ENCODE data around the gene SPPL2B. TPM values are rescaled to one million over a fixed set of nuclear protein-coding genes. Genes with fewer than 3 reads are reported as not detected.
A peak's percentile ranks its signal among the peaks of the same experiment; 100 is the strongest.

Gene SPPL2B
- total RNA-seq, 1 donor from 2014 or later, result 153 TPM

GRCh38 chr19:2325281-2326046, 3.0 kb upstream of the SPPL2B start:
- Mint-ChIP-seq H3K4me1 (ENCODE audit: low read depth) (peaks cover 19% of the 10 kb centered on the region), H3K27me3 (no peaks in the 10 kb centered on the region), H3K36me3 (ENCODE audit: insufficient read depth) (no peaks in the 10 kb centered on the region), H3K9me3 (ENCODE audit: low read depth) (no peaks in the 10 kb centered on the region), H3K27ac (no peak overlapping the region), H3K4me3 (ENCODE audit: low read depth) (no peak overlapping the region)
- TF ChIP-seq, protein P1, sequence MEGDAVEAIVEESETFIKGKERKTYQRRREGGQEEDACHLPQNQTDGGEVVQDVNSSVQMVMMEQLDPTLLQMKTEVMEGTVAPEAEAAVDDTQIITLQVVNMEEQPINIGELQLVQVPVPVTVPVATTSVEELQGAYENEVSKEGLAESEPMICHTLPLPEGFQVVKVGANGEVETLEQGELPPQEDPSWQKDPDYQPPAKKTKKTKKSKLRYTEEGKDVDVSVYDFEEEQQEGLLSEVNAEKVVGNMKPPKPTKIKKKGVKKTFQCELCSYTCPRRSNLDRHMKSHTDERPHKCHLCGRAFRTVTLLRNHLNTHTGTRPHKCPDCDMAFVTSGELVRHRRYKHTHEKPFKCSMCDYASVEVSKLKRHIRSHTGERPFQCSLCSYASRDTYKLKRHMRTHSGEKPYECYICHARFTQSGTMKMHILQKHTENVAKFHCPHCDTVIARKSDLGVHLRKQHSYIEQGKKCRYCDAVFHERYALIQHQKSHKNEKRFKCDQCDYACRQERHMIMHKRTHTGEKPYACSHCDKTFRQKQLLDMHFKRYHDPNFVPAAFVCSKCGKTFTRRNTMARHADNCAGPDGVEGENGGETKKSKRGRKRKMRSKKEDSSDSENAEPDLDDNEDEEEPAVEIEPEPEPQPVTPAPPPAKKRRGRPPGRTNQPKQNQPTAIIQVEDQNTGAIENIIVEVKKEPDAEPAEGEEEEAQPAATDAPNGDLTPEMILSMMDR (IDR thresholded peaks at IDR 0.05; ENCODE audit: unreplicated experiment), result no peak
- DNase-seq (ENCODE audit: low spot score, unreplicated experiment), result no peak

DNA sequence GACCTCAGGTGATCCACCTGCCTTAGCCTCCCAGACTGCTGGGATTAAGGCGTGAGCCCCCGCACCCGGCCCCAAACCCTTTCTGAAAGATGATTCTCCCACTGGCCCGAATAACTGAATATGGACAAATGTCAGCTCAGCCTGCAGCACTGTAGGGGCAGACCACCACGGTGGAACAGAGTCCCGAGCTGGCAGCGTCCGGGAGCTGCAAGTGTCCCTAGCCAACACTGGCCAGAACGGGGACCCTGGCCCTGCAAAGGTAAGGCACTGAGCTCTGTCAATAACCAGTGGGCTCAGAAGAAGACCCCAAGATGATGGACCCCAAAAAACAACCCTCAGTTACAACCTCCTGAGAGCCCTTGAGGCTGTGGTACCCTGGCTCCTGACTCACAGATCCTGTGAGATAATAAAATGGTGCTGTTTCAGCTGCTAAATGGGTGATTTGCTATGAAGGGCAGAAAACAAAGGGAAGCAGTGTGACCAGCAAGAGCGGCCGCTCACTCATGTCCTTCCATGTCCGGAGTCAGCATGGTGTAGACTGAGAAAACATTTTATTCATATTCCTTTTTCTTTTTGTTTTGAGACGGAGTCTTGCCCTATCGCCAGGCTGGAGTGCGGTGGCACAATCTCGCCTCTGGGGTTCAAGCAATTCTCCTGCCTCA, 1.7 kb upstream of the SPPL2B start:
- no peaks in the 10 kb centered on the region for H3K9me3 Mint-ChIP-seq (ENCODE audit: low read depth)

DNA sequence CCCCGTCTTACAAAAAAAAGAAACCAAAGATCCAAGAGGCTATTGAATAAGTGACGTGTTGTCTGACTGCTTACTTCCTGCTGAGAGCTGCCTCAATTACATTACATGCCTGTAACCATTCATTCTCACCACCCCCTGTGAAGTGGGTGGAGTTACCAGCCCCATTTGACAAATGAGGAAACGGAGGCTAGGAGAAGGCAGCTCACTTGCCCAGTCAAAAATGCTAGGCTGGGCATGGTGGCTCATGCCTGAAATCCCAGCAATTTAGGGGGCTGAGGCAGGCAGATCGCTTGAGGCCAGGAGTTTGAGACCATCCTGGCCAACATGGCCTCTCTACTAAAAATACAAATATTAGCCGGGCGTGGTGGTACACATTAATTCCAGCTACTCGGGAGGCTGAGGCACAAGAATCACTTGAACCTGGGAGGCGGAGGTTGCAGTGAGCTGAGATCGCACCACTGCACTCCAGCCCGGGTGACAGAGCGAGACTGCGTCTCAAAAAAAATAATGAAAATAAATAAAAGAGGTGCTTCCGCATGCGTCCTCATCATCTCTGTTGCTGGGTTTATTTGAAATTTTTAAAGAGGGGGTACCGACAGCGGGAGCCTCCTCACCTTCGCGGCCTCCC, 597 bp upstream of the SPPL2B start:
- H3K4me3 Mint-ChIP-seq (ENCODE audit: low read depth), result peak overlapping the region; percentile 100
- H3K27me3 Mint-ChIP-seq, result no peaks in the 10 kb centered on the region
- TF ChIP-seq, protein P1 (IDR thresholded peaks at IDR 0.05; ENCODE audit: unreplicated experiment), result no peak
- peak overlapping the region; percentile 98 for H3K27ac Mint-ChIP-seq
- no peaks in the 10 kb centered on the region for H3K9me3 Mint-ChIP-seq (ENCODE audit: low read depth)
- H3K36me3 Mint-ChIP-seq (ENCODE audit: insufficient read depth), result no peaks in the 10 kb centered on the region
- H3K4me1 Mint-ChIP-seq (ENCODE audit: low read depth), result peaks cover 28% of the 10 kb centered on the region
- no peak for DNase-seq (ENCODE audit: low spot score, unreplicated experiment)

More for the DNA sequence above, 1.7 kb upstream of the SPPL2B start:
- TF ChIP-seq, protein P1 (IDR thresholded peaks at IDR 0.05; ENCODE audit: unreplicated experiment), result no peak
- peaks cover 28% of the 10 kb centered on the region for H3K4me1 Mint-ChIP-seq (ENCODE audit: low read depth)
- no peak for DNase-seq (ENCODE audit: low spot score, unreplicated experiment)
- H3K4me3 Mint-ChIP-seq (ENCODE audit: low read depth), result peak overlapping the region; percentile 100
- H3K36me3 Mint-ChIP-seq (ENCODE audit: insufficient read depth), result no peaks in the 10 kb centered on the region
- no peaks in the 10 kb centered on the region for H3K27me3 Mint-ChIP-seq
- no peak overlapping the region for H3K27ac Mint-ChIP-seq

DNA sequence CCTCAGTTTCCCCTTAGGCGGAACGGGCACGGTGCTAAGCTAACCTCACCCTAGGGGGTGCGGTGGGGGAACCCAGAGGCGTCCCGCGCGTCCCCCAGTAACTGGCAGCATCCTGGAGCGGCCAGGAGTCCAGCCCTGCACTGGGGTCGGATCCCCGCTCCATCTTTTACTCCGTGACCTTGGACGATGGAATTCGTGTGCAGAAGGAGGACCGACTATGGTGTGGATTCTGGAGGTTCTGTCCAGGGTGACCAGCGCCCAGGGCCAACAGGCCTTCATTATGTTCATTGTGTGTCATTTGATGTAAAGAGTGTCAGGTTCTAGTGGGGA, 630 bp downstream of the SPPL2B start:
- Mint-ChIP-seq H3K4me1 (ENCODE audit: low read depth) (peaks cover 30% of the 10 kb centered on the region), H3K4me3 (ENCODE audit: low read depth) (peak overlapping the region; percentile 86), H3K36me3 (ENCODE audit: insufficient read depth) (no peaks in the 10 kb centered on the region), H3K27ac (peak overlapping the region; percentile 95), H3K27me3 (no peaks in the 10 kb centered on the region), H3K9me3 (ENCODE audit: low read depth) (no peaks in the 10 kb centered on the region)
- no peak for DNase-seq (ENCODE audit: low spot score, unreplicated experiment)
- TF ChIP-seq, protein P1 (IDR thresholded peaks at IDR 0.05; ENCODE audit: unreplicated experiment), result no peak

DNA sequence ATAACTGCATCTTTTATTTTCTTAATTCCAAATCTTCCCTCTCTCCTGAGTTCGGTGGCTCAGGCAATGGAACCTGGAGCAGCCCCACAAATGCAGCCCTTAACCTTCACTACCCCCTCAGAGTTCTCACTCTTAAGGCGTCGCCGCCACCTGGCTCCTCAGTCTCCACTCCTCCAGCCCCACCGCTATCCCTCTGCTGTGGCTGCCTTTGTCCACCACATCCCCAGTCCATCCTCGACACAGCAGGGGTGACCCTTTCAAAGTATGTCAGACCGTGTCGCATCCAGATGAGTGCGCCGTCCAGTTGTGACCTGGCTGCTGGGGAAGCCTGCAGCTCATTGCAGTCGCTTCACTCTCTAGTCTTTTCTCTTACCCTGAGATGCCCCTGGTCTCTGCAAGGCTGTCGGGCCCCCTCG, 1.0 kb downstream of the SPPL2B start:
- H3K4me3 Mint-ChIP-seq (ENCODE audit: low read depth), result peak overlapping the region; percentile 86
- H3K27ac Mint-ChIP-seq, result peak overlapping the region; percentile 95
- H3K36me3 Mint-ChIP-seq (ENCODE audit: insufficient read depth), result no peaks in the 10 kb centered on the region
- no peaks in the 10 kb centered on the region for H3K9me3 Mint-ChIP-seq (ENCODE audit: low read depth)
- H3K27me3 Mint-ChIP-seq, result no peaks in the 10 kb centered on the region
- TF ChIP-seq, protein P1 (IDR thresholded peaks at IDR 0.05; ENCODE audit: unreplicated experiment), result no peak
- no peak for DNase-seq (ENCODE audit: low spot score, unreplicated experiment)
- peaks cover 30% of the 10 kb centered on the region for H3K4me1 Mint-ChIP-seq (ENCODE audit: low read depth)

Data from progenitor cell of endocrine pancreas (in vitro differentiated cells).